Measurements from ENCODE around the gene STK4. TPM values are rescaled to one million over a fixed set of nuclear protein-coding genes. Genes with fewer than 3 reads are reported as not detected.

Gene STK4
- total RNA-seq, 1 experiment from 2014 or later = 60.9 TPM

- Histone ChIP-seq H4K20me1 (ENCODE audit: insufficient read depth) (no peaks in the 10 kb centered on the region), H3F3A (ENCODE audit: insufficient read depth, low read depth) (peaks cover 24% of the 10 kb centered on the region), H3K4me2 (no peak overlapping the region), H3K27ac (no peak overlapping the region), H3K36me3 (ENCODE audit: low read depth) (peaks cover 13% of the 10 kb centered on the region; the same call in 1 of the 2 replicates), H3K4me1 (replicated peaks; ENCODE audit: insufficient read depth) (peaks cover 17% of the 10 kb centered on the region), H3K9me2 (ENCODE audit: insufficient read depth) (no peaks in the 10 kb centered on the region), H3K4me3 (no peak overlapping the region), H3K27me3 (ENCODE audit: insufficient read depth, low read depth) (no peaks in the 10 kb centered on the region), H3K9me3 (ENCODE audit: insufficient read depth, low read depth) (0 out of 2 replicates have a peak, but pooled peaks cover 11% of the 10 kb centered on the region), H2AFZ (no peak overlapping the region), H3K79me2 (ENCODE audit: low read depth) (peaks cover 7% of the 10 kb centered on the region; the same call in 1 of the 2 replicates)
- no peak for DNase-seq
- POLR2A ChIA-PET (ENCODE audit: unreplicated experiment) = interaction anchor here (0.7 kb wide), 1 partner anchor 171 kb away, joined by 6 read pairs; no protein-coding TSS in a partner anchor
- TF ChIP-seq CTCF (conservative IDR thresholded peaks at IDR 0.05) (no peak), EZH2 (IDR thresholded peaks at IDR 0.05; ENCODE audit: low read depth) (no peak)
- intact Hi-C loops (cut with micrococcal nuclease; ENCODE audit: unreplicated experiment) = no loop called here
- no TSS peak for BruUV-seq (replicated peaks)
- CTCF ChIA-PET = no interaction called here
Observed at GRCh38 chr20:45058168-45058850, 92.0 kb downstream of the STK4 start.

GRCh38 chr20:45059022-45059728, 92.9 kb downstream of the STK4 start:
- Histone ChIP-seq H3K4me1 (replicated peaks; ENCODE audit: insufficient read depth) (peaks cover 17% of the 10 kb centered on the region), H3K4me2 (no peak overlapping the region), H3F3A (ENCODE audit: insufficient read depth, low read depth) (peaks cover 24% of the 10 kb centered on the region), H3K27me3 (ENCODE audit: insufficient read depth, low read depth) (no peaks in the 10 kb centered on the region), H4K20me1 (ENCODE audit: insufficient read depth) (no peaks in the 10 kb centered on the region), H3K79me2 (ENCODE audit: low read depth) (peaks cover 11% of the 10 kb centered on the region), H3K9me3 (ENCODE audit: insufficient read depth, low read depth) (0 out of 2 replicates have a peak, but pooled peaks cover 11% of the 10 kb centered on the region), H3K9me2 (ENCODE audit: insufficient read depth) (no peaks in the 10 kb centered on the region), H3K27ac (0 out of 2 replicates have a peak overlapping the region, but pooled peaks have one; percentile 7), H3K36me3 (ENCODE audit: low read depth) (peaks cover 9% of the 10 kb centered on the region; the same call in 1 of the 2 replicates), H3K4me3 (no peak overlapping the region), H2AFZ (no peak overlapping the region)
- no peak for TF ChIP-seq EZH2 (IDR thresholded peaks at IDR 0.05; ENCODE audit: low read depth)
- no peak for TF ChIP-seq CTCF (conservative IDR thresholded peaks at IDR 0.05)
- ChIA-PET POLR2A (ENCODE audit: unreplicated experiment) (no interaction called here), CTCF (no interaction called here)
- no TSS peak for BruUV-seq (replicated peaks)
- DNase-seq = no peak
- intact Hi-C loops (cut with micrococcal nuclease; ENCODE audit: unreplicated experiment) = no loop called here

- H3K4me1 ChIP-seq (replicated peaks; ENCODE audit: insufficient read depth) = peaks cover 17% of the 10 kb centered on the region
- CTCF ChIA-PET = interaction anchor here (0.6 kb wide), 2 partner anchors 11 to 48 kb away, joined by 4 to 11 read pairs; no protein-coding TSS in a partner anchor
- intact Hi-C loops (cut with micrococcal nuclease; ENCODE audit: unreplicated experiment) = no loop called here
Observed at GRCh38 chr20:45060294-45060693, 94.0 kb downstream of the STK4 start.

More at GRCh38 chr20:45060294-45060693, 94.0 kb downstream of the STK4 start:
- Histone ChIP-seq H3K36me3 (ENCODE audit: low read depth) (peaks cover 5% of the 10 kb centered on the region; the same call in 1 of the 2 replicates), H3K79me2 (ENCODE audit: low read depth) (peaks cover 13% of the 10 kb centered on the region), H3K27me3 (ENCODE audit: insufficient read depth, low read depth) (no peaks in the 10 kb centered on the region), H3K4me3 (no peak overlapping the region), H3K9me3 (ENCODE audit: insufficient read depth, low read depth) (0 out of 2 replicates have a peak, but pooled peaks cover 11% of the 10 kb centered on the region), H3K4me2 (no peak overlapping the region), H4K20me1 (ENCODE audit: insufficient read depth) (no peaks in the 10 kb centered on the region), H3F3A (ENCODE audit: insufficient read depth, low read depth) (peaks cover 24% of the 10 kb centered on the region), H3K9me2 (ENCODE audit: insufficient read depth) (no peaks in the 10 kb centered on the region), H2AFZ (no peak overlapping the region), H3K27ac (peak overlapping the region; percentile 84)
- no peak for DNase-seq
- TF ChIP-seq CTCF (conservative IDR thresholded peaks at IDR 0.05) = no peak
- TF ChIP-seq EZH2 (IDR thresholded peaks at IDR 0.05; ENCODE audit: low read depth) = no peak
- no TSS peak for BruUV-seq (replicated peaks)
- POLR2A ChIA-PET (ENCODE audit: unreplicated experiment) = no interaction called here
